Measurements from ENCODE around the gene NHSL1.
A peak's percentile ranks its signal among the peaks of the same experiment; 100 is the strongest.

NHSL1 gene

DNA sequence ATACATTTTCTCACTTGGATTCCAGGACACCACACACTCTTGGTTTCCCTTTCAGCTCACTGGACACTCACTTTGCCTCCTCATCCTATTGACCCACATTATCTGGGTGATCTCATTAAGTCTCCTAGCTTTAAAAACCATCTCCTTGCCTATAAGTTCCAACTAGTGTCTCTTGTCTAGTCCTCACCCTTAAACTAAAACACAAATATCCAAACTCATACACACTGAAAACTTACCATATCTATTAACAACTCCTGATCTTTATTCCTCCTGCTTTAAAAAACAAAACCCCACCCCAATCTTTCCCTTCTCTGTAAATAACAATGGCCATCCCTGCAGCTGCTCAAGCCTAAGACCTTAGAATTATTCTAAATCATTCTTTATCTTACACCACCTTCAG, 125.1 kb downstream of the NHSL1 start (continued):
- TF ChIP-seq PRDM6 (tag by site-specific recombination; IDR thresholded peaks at IDR 0.05), result no peak
- TF ChIP-seq ZNF335 (tag by site-specific recombination; conservative IDR thresholded peaks at IDR 0.05), result no peak
- no peak for TF ChIP-seq ZNF423 (tag by site-specific recombination; IDR thresholded peaks at IDR 0.05)
- no peak for TF ChIP-seq MZF1 (tag by site-specific recombination; IDR thresholded peaks at IDR 0.05; ENCODE audit: borderline replicate concordance)
- no peak for TF ChIP-seq ZNF558 (tag by site-specific recombination; IDR thresholded peaks at IDR 0.05)
- no peak for TF ChIP-seq ZNF707 (tag by site-specific recombination; IDR thresholded peaks at IDR 0.05)
- no peak for TF ChIP-seq ZNF610 (tag by site-specific recombination; IDR thresholded peaks at IDR 0.05; ENCODE audit: borderline replicate concordance)

- POLR2A ChIA-PET, result no interaction called here
- Histone ChIP-seq H3K36me3 (ENCODE audit: control insufficient read depth in 2 of 2, insufficient read depth in 1 of 2, low read length in 2 of 2) (no peaks in the 10 kb centered on the region), H3K4me1 (ENCODE audit: control insufficient read depth, insufficient read depth, low read length) (peaks cover 6% of the 10 kb centered on the region), H3K9me3 (ENCODE audit: control insufficient read depth, insufficient read depth, low read depth, low read length) (no peaks in the 10 kb centered on the region), H3K27ac (ENCODE audit: extremely low read depth, low read depth, low read length) (no peak overlapping the region), H3K4me3 (ENCODE audit: low read depth, low read length) (no peak overlapping the region)
- TF ChIP-seq INSM2 (tag by site-specific recombination; IDR thresholded peaks at IDR 0.05), result no peak
- TF ChIP-seq ZNF658 (tag by site-specific recombination; IDR thresholded peaks at IDR 0.05), result no peak
- TF ChIP-seq, protein P1, sequence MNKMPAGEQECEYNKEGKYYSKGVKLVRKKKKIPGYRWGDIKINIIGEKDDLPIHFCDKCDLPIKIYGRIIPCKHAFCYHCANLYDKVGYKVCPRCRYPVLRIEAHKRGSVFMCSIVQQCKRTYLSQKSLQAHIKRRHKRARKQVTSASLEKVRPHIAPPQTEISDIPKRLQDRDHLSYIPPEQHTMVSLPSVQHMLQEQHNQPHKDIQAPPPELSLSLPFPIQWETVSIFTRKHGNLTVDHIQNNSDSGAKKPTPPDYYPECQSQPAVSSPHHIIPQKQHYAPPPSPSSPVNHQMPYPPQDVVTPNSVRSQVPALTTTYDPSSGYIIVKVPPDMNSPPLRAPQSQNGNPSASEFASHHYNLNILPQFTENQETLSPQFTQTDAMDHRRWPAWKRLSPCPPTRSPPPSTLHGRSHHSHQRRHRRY (tag by site-specific recombination; IDR thresholded peaks at IDR 0.05), result no peak
- TF ChIP-seq ZEB2 (tag by site-specific recombination; IDR thresholded peaks at IDR 0.05), result no peak
- peak; percentile 71; the same call in 1 of the 2 replicates for TF ChIP-seq ZNF121 (tag by site-specific recombination; IDR thresholded peaks at IDR 0.05)
- TF ChIP-seq PBX3 (CRISPR knock-in tag; IDR thresholded peaks at IDR 0.05), result no peak
- TF ChIP-seq ZNF560 (tag by site-specific recombination; IDR thresholded peaks at IDR 0.05; ENCODE audit: borderline replicate concordance), result no peak
- no peak for TF ChIP-seq PRDM2 (tag by site-specific recombination; IDR thresholded peaks at IDR 0.05; ENCODE audit: borderline replicate concordance)
- no peak for TF ChIP-seq MYNN (tag by site-specific recombination; IDR thresholded peaks at IDR 0.05; ENCODE audit: borderline replicate concordance)
- CTCF ChIA-PET, result interaction anchor here (0.6 to 1.2 kb wide), 10 partner anchors 13 to 729 kb away, joined by 3 to 8 read pairs (median 3); partner anchors contain the start of gene HEBP2
Observed at GRCh38 chr6:138372711-138373463, 126.4 kb downstream of the NHSL1 start.
